SK-N-SH treated with all-trans-retinoic acid at 6 μM for 48 hours (cell line): ENCODE results near the gene HDDC3.

Source experiments
- ATAC-seq: fragments of 200-7000 bp; cut with Tn5 transposase; 3 replicates; pipeline ENCODE4 v1.9.1; 2020; ENCODE audit warnings: mild to moderate bottlenecking, moderate library complexity
- ARNTL ChIP-seq: fragments of 450-650 bp; formaldehyde crosslinking; IDR thresholded peaks from 2 replicates; pipeline ENCODE4 v1.5.0; 2020; ENCODE audit warnings: low read depth, mild to moderate bottlenecking, moderate library complexity, borderline replicate concordance
- BACH2 ChIP-seq: fragments of 250-450 bp; sonication (Bioruptor Pico); IDR thresholded peaks from 2 replicates; pipeline ENCODE4 v1.9.0; 2021; ENCODE audit warnings: mild to moderate bottlenecking, borderline replicate concordance
- CSRNP3 ChIP-seq: fragments of 250-450 bp; sonication (Bioruptor Pico); IDR thresholded peaks from 2 replicates; pipeline ENCODE4 v1.5.1; 2021; ENCODE audit warnings: mild to moderate bottlenecking, moderate library complexity
- ESRRG ChIP-seq: fragments of 250-450 bp; sonication (Bioruptor Pico); IDR thresholded peaks from 2 replicates; pipeline ENCODE4 v1.6.1; 2021; ENCODE audit warnings: mild to moderate bottlenecking
- GLIS3 ChIP-seq: fragments of 250-450 bp; sonication (Bioruptor Pico); IDR thresholded peaks from 2 replicates; pipeline ENCODE4 v1.5.0; 2020; ENCODE audit warnings: mild to moderate bottlenecking, moderate library complexity
- ISL1 ChIP-seq: fragments of 250-450 bp; sonication (Bioruptor Pico); IDR thresholded peaks from 2 replicates; pipeline ENCODE4 v2.1.2; 2022; ENCODE audit warnings: mild to moderate bottlenecking, moderate library complexity
- OSR1 ChIP-seq: fragments of 250-450 bp; sonication (Bioruptor Pico); IDR thresholded peaks from 2 replicates; pipeline ENCODE4 v1.8.0; 2022; ENCODE audit warnings: moderate library complexity, mild to moderate bottlenecking, inconsistent platforms
- PATZ1 ChIP-seq: fragments of 250-450 bp; sonication (Bioruptor Pico); IDR thresholded peaks from 2 replicates; pipeline ENCODE4 v1.8.0; 2020; ENCODE audit warnings: mild to moderate bottlenecking, moderate library complexity, borderline replicate concordance
- POU6F1 ChIP-seq: fragments of 250-450 bp; sonication (Bioruptor Pico); IDR thresholded peaks from 2 replicates; pipeline ENCODE4 v1.8.0; 2021; ENCODE audit warnings: low read depth, mild to moderate bottlenecking, moderate library complexity, borderline replicate concordance
- PPARA ChIP-seq: fragments of 250-450 bp; sonication (Bioruptor Pico); IDR thresholded peaks from 2 replicates; pipeline ENCODE4 v1.5.0; 2020; ENCODE audit warnings: mild to moderate bottlenecking, borderline replicate concordance
- RARB ChIP-seq: fragments of 250-450 bp; sonication (Bioruptor Pico); IDR thresholded peaks from 2 replicates; pipeline ENCODE4 v1.8.0; 2021; ENCODE audit warnings: mild to moderate bottlenecking, moderate library complexity
- SNAI2 ChIP-seq: fragments of 250-450 bp; sonication (Bioruptor Pico); IDR thresholded peaks from 2 replicates; pipeline ENCODE4 v1.5.0; 2020; ENCODE audit warnings: mild to moderate bottlenecking, moderate library complexity
- TCF4 ChIP-seq: fragments of 250-450 bp; sonication (Bioruptor Pico); IDR thresholded peaks from 2 replicates; pipeline ENCODE4 v1.8.0; 2021; ENCODE audit warnings: mild to moderate bottlenecking, moderate library complexity, borderline replicate concordance
- TOX ChIP-seq: fragments of 250-450 bp; sonication (Bioruptor Pico); IDR thresholded peaks from 2 replicates; pipeline ENCODE4 v1.8.0; 2021; ENCODE audit warnings: mild to moderate bottlenecking, moderate library complexity, borderline replicate concordance
- TSHZ2 ChIP-seq: fragments of 250-450 bp; sonication (Bioruptor Pico); IDR thresholded peaks from 2 replicates; pipeline ENCODE4 v1.5.0; 2020; ENCODE audit warnings: mild to moderate bottlenecking, moderate library complexity
- ZFP30 ChIP-seq: fragments of 450-650 bp; formaldehyde crosslinking; IDR thresholded peaks from 2 replicates; pipeline ENCODE4 v1.5.0; 2022; ENCODE audit warnings: mild to moderate bottlenecking, moderate library complexity
- ZNF565 ChIP-seq: fragments of 450-650 bp; formaldehyde crosslinking; conservative IDR thresholded peaks from 2 replicates; pipeline ENCODE4 v1.5.0; 2020; ENCODE audit warnings: low read depth, mild to moderate bottlenecking, moderate library complexity
- ZNF70 ChIP-seq: fragments of 450-650 bp; formaldehyde crosslinking; IDR thresholded peaks from 2 replicates; pipeline ENCODE4 v1.5.0; 2020; ENCODE audit warnings: mild to moderate bottlenecking, moderate library complexity
- ZNF8 ChIP-seq: fragments of 450-650 bp; formaldehyde crosslinking; IDR thresholded peaks from 2 replicates; pipeline ENCODE4 v1.5.0; 2020; ENCODE audit warnings: mild to moderate bottlenecking, moderate library complexity

HDDC3 gene

GRCh38 chr15:90882781-90883525 is 49.4 kb downstream of the HDDC3 start:
- no peak for ATAC-seq
- TF ChIP-seq ARNTL (no peak), ZNF70 (CRISPR knock-in tag) (no peak), ZNF565 (CRISPR knock-in tag) (no peak), SNAI2 (CRISPR knock-in tag) (no peak), ISL1 (no peak), ZNF8 (CRISPR knock-in tag) (no peak), PPARA (no peak), BACH2 (no peak), TOX (CRISPR knock-in tag) (no peak), OSR1 (CRISPR knock-in tag) (no peak), ESRRG (CRISPR knock-in tag) (no peak), PATZ1 (CRISPR knock-in tag) (no peak), TSHZ2 (CRISPR knock-in tag) (no peak), RARB (CRISPR knock-in tag) (no peak), GLIS3 (CRISPR knock-in tag) (no peak)

- TF ChIP-seq OSR1 (CRISPR knock-in tag): no peak
- TF ChIP-seq RARB (CRISPR knock-in tag): no peak
- no peak for TF ChIP-seq ZNF70 (CRISPR knock-in tag)
- TF ChIP-seq ZFP30 (CRISPR knock-in tag): no peak
- no peak for TF ChIP-seq PATZ1 (CRISPR knock-in tag)
- TF ChIP-seq ZNF8 (CRISPR knock-in tag): no peak
- no peak for TF ChIP-seq ARNTL
- no peak for ATAC-seq
Measured at GRCh38 chr15:90881978-90882721, 50.2 kb downstream of the HDDC3 start.

- no peak for ATAC-seq
- TF ChIP-seq CSRNP3 (CRISPR knock-in tag) (no peak), PATZ1 (CRISPR knock-in tag) (no peak), TOX (CRISPR knock-in tag) (no peak), GLIS3 (CRISPR knock-in tag) (no peak), RARB (CRISPR knock-in tag) (no peak), ZFP30 (CRISPR knock-in tag) (no peak), TCF4 (no peak), ESRRG (CRISPR knock-in tag) (no peak), OSR1 (CRISPR knock-in tag) (no peak), ZNF70 (CRISPR knock-in tag) (no peak), POU6F1 (CRISPR knock-in tag) (no peak)
Measured at GRCh38 chr15:90881181-90881977, 51.0 kb downstream of the HDDC3 start.
